Activated naive CD8-positive, alpha-beta T cell treated with anti-CD3 and anti-CD28 coated beads, Interleukin-2, amount 50 U/mL, for 16 hours (primary cell): Measurements from ENCODE around the gene SIRPA.

Experiments
- DNase-seq: peaks from one replicate; pipeline ENCODE4 v3.0.0-alpha.2; 2020; ENCODE audit warnings: low read depth, low spot score

The SIRPA gene

DNA sequence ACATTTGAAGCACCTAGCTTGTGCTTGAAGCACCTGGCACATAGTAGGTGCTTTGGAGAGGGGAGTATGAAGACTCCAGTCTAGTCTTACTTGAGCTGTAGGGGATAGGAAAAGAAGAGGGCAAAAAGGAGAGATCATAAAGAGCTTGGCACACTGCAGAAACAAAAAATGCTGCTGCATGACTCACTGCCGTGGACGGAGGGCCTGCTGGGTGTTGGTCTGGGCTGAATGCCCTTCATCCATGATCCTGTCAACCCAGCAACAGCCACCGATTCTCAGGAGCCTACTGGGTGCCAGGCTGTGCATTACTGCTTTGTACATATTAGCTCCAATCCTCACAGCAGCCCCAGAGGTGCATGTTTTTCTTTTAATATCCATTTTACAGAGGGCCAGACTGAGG lies 92.6 kb downstream of the SIRPA start:
- no peak for DNase-seq
